Left lung (tissue), 10 donors: ENCODE measurements around the gene GRIN1. TPM values are rescaled to one million over a fixed set of nuclear protein-coding genes. Genes with fewer than 3 reads are reported as not detected.
A peak's percentile ranks its signal among the peaks of the same experiment; 100 is the strongest.

Experiments used
- ATAC-seq: fragments of 200-7000 bp; cut with Tn5 transposase; one replicate; pipeline ENCODE4 v1.9.1; 2020; ENCODE audit warnings: moderate library complexity
- DNase-seq, 4 donors: peaks; one replicate each; pipeline ENCODE4 v3.0.0-alpha.2; 2013 to 2020
- H3K27ac ChIP-seq, 2 donors: fragments of 200-600 bp; sonication (generic) in 1 of 2; one replicate each; pipeline versions ENCODE4 v1.5.0 to v1.8.0; 2020 to 2021
- H3K27me3 ChIP-seq, 2 donors: fragments of 200-600 bp; sonication (generic) in 1 of 2; one replicate each; pipeline versions ENCODE4 v1.5.0 to v1.8.0; 2020 to 2021
- H3K36me3 ChIP-seq, 2 donors: fragments of 200-600 bp; sonication (generic) in 1 of 2; one replicate each; pipeline versions ENCODE4 v1.5.0 to v1.8.0; 2020 to 2021
- H3K4me1 ChIP-seq, 2 donors: fragments of 200-600 bp; one replicate each; pipeline ENCODE4 v1.8.0; 2021
- H3K4me3 ChIP-seq, 2 donors: fragments of 200-600 bp; sonication (generic) in 1 of 2; one replicate each; pipeline versions ENCODE4 v1.5.0 to v1.8.0; 2020 to 2021; ENCODE audit warnings: mild to moderate bottlenecking in 1 of 2
- H3K9me3 ChIP-seq, 2 donors: fragments of 200-600 bp; sonication (generic) in 1 of 2; one replicate each; pipeline versions ENCODE4 v1.5.0 to v1.8.0; 2020 to 2021
- CTCF ChIP-seq, 2 donors: fragments of 200-600 bp; sonication (generic) in 1 of 2; IDR thresholded peaks; one replicate each; pipeline versions ENCODE4 v1.5.0 to v1.8.0; 2021; ENCODE audit warnings: antibody characterized with exemption in 2 of 2
- intact Hi-C, 2 donors: fragments of 100-400 bp; cut with DNase I; formaldehyde crosslinking; loops; one replicate each; pipeline versions ENCODE4 v1.11.2 to v1.14.2; 2022
- polyA plus RNA-seq, 6 donors: library from polyadenylated mRNA; unstranded; fragments of 120-200 nt; gene quantifications; one replicate each; pipeline ENCODE4 v1.2.1, GENCODE V29; 2013; ENCODE audit not compliant: insufficient read length in 6 of 6
- total RNA-seq, 2 donors: library from RNA; stranded (reverse); fragmentation: NEBNext Ultra II Directional; extraction: Animal tissue kit (Norgen Biotek cat#: 25700); gene quantifications; one replicate each; pipeline ENCODE4 v1.2.1, GENCODE V29; 2021
- donor health status: DM: no; HTN: yes; CAD: no.
- donor health status: DM: no; HTN: no; CAD: no.

Gene GRIN1
- total and polyA plus RNA-seq, 8 donors, result 0.15 to 0.55 (median 0.28) TPM

GRCh38 chr9:137106662-137107250 lies 32.2 kb upstream of the GRIN1 start:
- no peaks in the 10 kb centered on the region for H3K27me3 ChIP-seq
- peaks cover 0 to 96% of the 10 kb centered on the region in 2 donors for H3K36me3 ChIP-seq
- no peak overlapping the region for H3K27ac ChIP-seq
- no peak for TF ChIP-seq CTCF (IDR thresholded peaks at IDR 0.05)
- H3K4me1 ChIP-seq, result no peaks in the 10 kb centered on the region
- no peaks in the 10 kb centered on the region for H3K9me3 ChIP-seq
- ATAC-seq (no peak), DNase-seq (peak in 1 of 4 donors; percentile 68)
- H3K4me3 ChIP-seq, result no peak overlapping the region
- intact Hi-C loops, result no loop called here

GRCh38 chr9:137107312-137107921 lies 31.5 kb upstream of the GRIN1 start:
- H3K4me1 ChIP-seq, result no peaks in the 10 kb centered on the region
- no peaks in the 10 kb centered on the region for H3K9me3 ChIP-seq
- H3K27ac ChIP-seq, result no peak overlapping the region
- H3K36me3 ChIP-seq, result peaks cover 0 to 97% of the 10 kb centered on the region in 2 donors
- TF ChIP-seq CTCF (IDR thresholded peaks at IDR 0.05), result no peak
- DNase-seq, result peak in 1 of 4 donors; percentile 65
- H3K4me3 ChIP-seq, result no peak overlapping the region
- ATAC-seq, result no peak
- intact Hi-C loops, result no loop called here
- no peaks in the 10 kb centered on the region for H3K27me3 ChIP-seq

GRCh38 chr9:137107982-137108381 lies 31.0 kb upstream of the GRIN1 start:
- no peak for ATAC-seq
- intact Hi-C loops, result no loop called here
- DNase-seq, result peak in 1 of 4 donors; percentile 62
- peaks cover 0 to under 1% of the 10 kb centered on the region in 2 donors for H3K4me1 ChIP-seq
- H3K27me3 ChIP-seq, result no peaks in the 10 kb centered on the region
- H3K27ac ChIP-seq, result no peak overlapping the region
- H3K36me3 ChIP-seq, result peaks cover 0 to 97% of the 10 kb centered on the region in 2 donors
- no peaks in the 10 kb centered on the region for H3K9me3 ChIP-seq
- H3K4me3 ChIP-seq, result no peak overlapping the region
- no peak for TF ChIP-seq CTCF (IDR thresholded peaks at IDR 0.05)

- TF ChIP-seq CTCF (IDR thresholded peaks at IDR 0.05), result no peak
- no peak overlapping the region for H3K4me3 ChIP-seq
- H3K27ac ChIP-seq, result no peak overlapping the region
- H3K4me1 ChIP-seq, result peaks cover 0 to 8% of the 10 kb centered on the region in 2 donors
- ATAC-seq, result no peak
- H3K36me3 ChIP-seq, result peaks cover 0 to 94% of the 10 kb centered on the region in 2 donors
- H3K27me3 ChIP-seq, result no peaks in the 10 kb centered on the region
- peak in 1 of 4 donors; percentile 58 for DNase-seq
- intact Hi-C loops, result no loop called here
- H3K9me3 ChIP-seq, result no peaks in the 10 kb centered on the region
Observed at GRCh38 chr9:137108608-137109249, 30.2 kb upstream of the GRIN1 start.
